AG09319 (cell line): ENCODE data around the gene INTS14.
"Not testable (repeated sequence)": the region's sequence is repeated elsewhere in the genome, so short reads cannot be mapped to it uniquely, and the experiment has no call there.

Source experiments
- DNase-seq: peaks from one replicate; pipeline ENCODE4 v3.0.0-alpha.2; 2010; ENCODE audit warnings: low read depth; ENCODE audit errors: extremely low read depth
- CTCF ChIP-seq: IDR thresholded peaks from 2 replicates; pipeline ENCODE4 v1.5.1; 2011; ENCODE audit warnings: low read depth, mild to moderate bottlenecking, inconsistent platforms, low read length, moderate library complexity

The INTS14 gene

GRCh38 chr15:65561934-65562333 lies 49.0 kb downstream of the INTS14 start:
- no peak for DNase-seq
- TF ChIP-seq CTCF, result no peak

GRCh38 chr15:65559941-65560340 lies 51.0 kb downstream of the INTS14 start:
- DNase-seq, result no peak

GRCh38 chr15:65558997-65559760 lies 51.8 kb downstream of the INTS14 start:
- no peak for TF ChIP-seq CTCF
- no peak for DNase-seq

More at GRCh38 chr15:65559941-65560340, 51.0 kb downstream of the INTS14 start:
- TF ChIP-seq CTCF, result no peak

- TF ChIP-seq CTCF, result 0 out of 2 replicates have a peak, but pooled peaks have one; percentile 2
- DNase-seq, result peak; percentile 10
These were observed 52.6 kb downstream of the INTS14 start for GRCh38 chr15:65558336-65558735.

GRCh38 chr15:65556622-65557021 lies 54.3 kb downstream of the INTS14 start:
- no peak for DNase-seq
- no peak for TF ChIP-seq CTCF

- TF ChIP-seq CTCF, result no peak
These were observed 57.2 kb downstream of the INTS14 start for GRCh38 chr15:65553691-65554090.

GRCh38 chr15:65552851-65553250 lies 58.1 kb downstream of the INTS14 start:
- DNase-seq, result not testable (repeated sequence)

More at GRCh38 chr15:65553691-65554090, 57.2 kb downstream of the INTS14 start:
- no peak for DNase-seq

GRCh38 chr15:65551183-65551582 lies 59.7 kb downstream of the INTS14 start:
- no peak for TF ChIP-seq CTCF

More at GRCh38 chr15:65551183-65551582, 59.7 kb downstream of the INTS14 start:
- no peak for DNase-seq
